Mesenchymal stem cell (in vitro differentiated cells and primary cell): ENCODE results near the gene MCIDAS.
A peak's percentile ranks its signal among the peaks of the same experiment; 100 is the strongest.

Experiments used
- DNase-seq: peaks from one replicate; pipeline ENCODE4 v3.0.0-alpha.2; 2013
- H2AFZ ChIP-seq: one replicate; pipeline ENCODE4 v1.6.1; 2013; ENCODE audit warnings: low read depth, mild to moderate bottlenecking, control low read depth, inconsistent platforms, low read length, moderate library complexity
- H2AK5ac ChIP-seq: 2 replicates; pipeline ENCODE4 v1.6.1; 2013; ENCODE audit warnings: low read length, moderate library complexity, mild to moderate bottlenecking, inconsistent platforms; ENCODE audit not compliant: severe bottlenecking
- H2BK120ac ChIP-seq: one replicate; pipeline ENCODE4 v1.6.1; 2013; ENCODE audit warnings: low read depth, mild to moderate bottlenecking, inconsistent platforms, low read length, moderate library complexity
- H2BK12ac ChIP-seq, 2 experiments: one replicate each; pipeline ENCODE4 v1.6.1; 2013; ENCODE audit warnings: inconsistent platforms in 2 of 2, low read length in 2 of 2, mild to moderate bottlenecking in 2 of 2, moderate library complexity in 2 of 2, control low read depth in 1 of 2
- H2BK15ac ChIP-seq: one replicate; pipeline ENCODE4 v1.6.1; 2013; ENCODE audit warnings: mild to moderate bottlenecking, low read depth, inconsistent platforms; ENCODE audit not compliant: poor library complexity, severe bottlenecking
- H2BK5ac ChIP-seq: 2 replicates; pipeline ENCODE4 v1.6.1; 2013; ENCODE audit warnings: low read depth, mild to moderate bottlenecking, low read length, control low read depth, inconsistent platforms; ENCODE audit not compliant: poor library complexity, severe bottlenecking
- H3K14ac ChIP-seq, 2 experiments: one replicate each; pipeline ENCODE4 v1.6.1; 2013; ENCODE audit warnings: inconsistent platforms in 2 of 2, low read length in 2 of 2, control low read depth in 1 of 2, mild to moderate bottlenecking in 1 of 2, moderate library complexity in 1 of 2
- H3K18ac ChIP-seq, 2 experiments: one replicate each; pipeline ENCODE4 v1.6.1; 2013; ENCODE audit warnings: inconsistent platforms in 2 of 2, low read length in 2 of 2, control low read depth in 1 of 2, low read depth in 1 of 2, mild to moderate bottlenecking in 1 of 2
- H3K23ac ChIP-seq, 2 experiments: one replicate each; pipeline ENCODE4 v1.6.1; 2013; ENCODE audit warnings: inconsistent platforms in 2 of 2, low read length in 2 of 2, mild to moderate bottlenecking in 2 of 2, moderate library complexity in 2 of 2, control low read depth in 1 of 2
- H3K27ac ChIP-seq: 2 replicates; pipeline ENCODE4 v1.5.1; 2013; ENCODE audit warnings: mild to moderate bottlenecking, moderate library complexity, low read length, control low read depth, inconsistent platforms; ENCODE audit not compliant: poor library complexity, severe bottlenecking
- H3K27me3 ChIP-seq, 2 experiments: 2 replicates each; pipeline versions ENCODE4 v1.6.1 to v1.7.0; 2013; ENCODE audit warnings: low read length in 2 of 2, mild to moderate bottlenecking in 2 of 2, moderate library complexity in 2 of 2, control low read depth in 1 of 2, inconsistent platforms in 1 of 2; ENCODE audit not compliant: control insufficient read depth in 1 of 2, insufficient read depth in 1 of 2
- H3K36me3 ChIP-seq, 2 experiments: 2 replicates each; pipeline versions ENCODE4 v1.6.1 to v1.7.0; 2013; ENCODE audit warnings: low read length in 2 of 2, control low read depth in 1 of 2, inconsistent platforms in 1 of 2, low read depth in 1 of 2, mild to moderate bottlenecking in 1 of 2; ENCODE audit not compliant: insufficient read depth in 2 of 2, control insufficient read depth in 1 of 2
- H3K4ac ChIP-seq, 2 experiments: one replicate each; pipeline ENCODE4 v1.6.1; 2013; ENCODE audit warnings: inconsistent platforms in 2 of 2, low read length in 2 of 2, mild to moderate bottlenecking in 2 of 2, moderate library complexity in 2 of 2, control low read depth in 1 of 2, low read depth in 1 of 2
- H3K4me1 ChIP-seq: 2 replicates; pipeline ENCODE4 v1.6.1; 2013; ENCODE audit warnings: low read depth, low read length, control low read depth; ENCODE audit not compliant: control insufficient read depth, insufficient read depth
- H3K4me2 ChIP-seq: 2 replicates; pipeline ENCODE4 v1.6.1; 2013; ENCODE audit warnings: low read length, mild to moderate bottlenecking, inconsistent platforms; ENCODE audit not compliant: poor library complexity, severe bottlenecking
- H3K4me3 ChIP-seq, 2 experiments: 2 replicates each; pipeline versions ENCODE4 v1.5.1 to v1.7.0; 2013; ENCODE audit warnings: low read length in 2 of 2, mild to moderate bottlenecking in 2 of 2, control low read depth in 1 of 2, low read depth in 1 of 2; ENCODE audit not compliant: insufficient read depth in 1 of 2
- H3K79me1 ChIP-seq: replicated peaks from 2 replicates; pipeline ENCODE4 v1.6.1; 2013; ENCODE audit warnings: mild to moderate bottlenecking, control low read depth, low read length, inconsistent platforms; ENCODE audit not compliant: poor library complexity, severe bottlenecking
- H3K9ac ChIP-seq: 2 replicates; pipeline ENCODE4 v1.7.0; 2013; ENCODE audit warnings: mild to moderate bottlenecking, low read length, moderate library complexity
- H3K9me3 ChIP-seq: 2 replicates; pipeline ENCODE4 v1.7.0; 2013; ENCODE audit warnings: mild to moderate bottlenecking, low read length; ENCODE audit not compliant: control insufficient read depth
- H4K8ac ChIP-seq: one replicate; pipeline ENCODE4 v1.6.1; 2013; ENCODE audit warnings: inconsistent platforms, mild to moderate bottlenecking, low read length, moderate library complexity
- H4K91ac ChIP-seq: one replicate; pipeline ENCODE4 v1.6.1; 2013; ENCODE audit warnings: mild to moderate bottlenecking, low read length, inconsistent platforms
- WGBS: methylation state at CpG from one replicate; pipeline ENCODE4 v1.1.7; 2013; ENCODE audit warnings: mixed read lengths; 5-methylcytosine and 5-hydroxymethylcytosine counted together

The MCIDAS gene

GRCh38 chr5:55222092-55222984, 4.8 kb downstream of the MCIDAS start:
- Histone ChIP-seq H2BK120ac (no peak overlapping the region), H2BK12ac (no peak overlapping the region), H3K18ac (no peak overlapping the region), H3K9me3 (no peaks in the 10 kb centered on the region), H3K4me1 (peaks cover 26% of the 10 kb centered on the region), H3K79me1 (no peaks in the 10 kb centered on the region), H3K23ac (no peak overlapping the region), H2AK5ac (no peak overlapping the region), H3K4me2 (no peak overlapping the region), H3K4ac (no peak overlapping the region), H4K91ac (no peak overlapping the region), H4K8ac (no peak overlapping the region), H2AFZ (no peak overlapping the region), H2BK15ac (no peak overlapping the region), H3K4me3 (no peak overlapping the region), H3K27ac (no peak overlapping the region), H3K36me3 (peaks cover 0 to 3% of the 10 kb centered on the region in 2 experiments), H3K9ac (no peak overlapping the region), H3K14ac (no peak overlapping the region), H2BK5ac (no peak overlapping the region), H3K27me3 (peaks cover 85 to 98% of the 10 kb centered on the region in 2 experiments)
- 17% methylated on average over 30 of the region's 30 CpGs for whole genome bisulfite sequencing
- DNase-seq: peak; percentile 16

DNA sequence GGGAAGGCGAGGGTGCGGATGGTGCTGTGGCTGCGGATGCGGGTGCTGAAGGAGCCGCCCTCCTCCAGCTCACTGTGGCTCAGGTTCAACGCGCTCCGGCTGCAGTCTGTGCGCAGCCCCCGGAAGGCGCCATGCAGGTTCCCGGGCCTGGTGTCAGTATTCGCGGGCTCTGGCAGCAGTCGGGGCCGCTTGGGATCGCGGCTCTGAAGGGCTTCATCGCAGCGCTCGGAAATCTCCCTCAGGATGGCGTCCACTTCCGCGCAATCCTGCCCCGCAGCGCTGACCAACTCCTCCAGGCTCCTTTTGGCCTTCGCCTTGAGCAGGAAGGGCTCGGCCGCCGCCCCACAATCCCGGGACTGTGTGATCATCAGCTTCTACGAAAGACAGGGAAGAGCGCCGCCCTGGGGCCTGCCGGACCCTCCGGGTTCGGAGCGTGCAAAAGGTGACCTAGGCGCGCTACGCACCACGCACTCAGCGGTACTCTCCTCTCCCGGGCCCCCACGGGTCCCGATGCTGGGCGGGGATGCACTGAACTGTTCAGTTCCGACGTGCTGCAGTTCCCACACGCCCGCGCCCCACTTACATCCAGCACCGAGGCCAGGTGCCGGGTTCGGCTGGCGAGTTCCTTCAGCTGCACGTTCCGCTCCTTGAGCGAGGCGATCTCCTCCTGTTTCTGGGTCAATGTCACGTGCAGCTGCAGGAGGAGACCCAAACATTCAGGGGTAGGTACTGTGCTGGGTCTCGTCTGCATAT, 6.5 kb downstream of the MCIDAS start:
- H3K27me3 ChIP-seq: peaks cover 76 to 86% of the 10 kb centered on the region in 2 experiments
- peak overlapping the region in 1 of 2 experiments; percentile 23 for H3K18ac ChIP-seq
- H4K91ac ChIP-seq: no peak overlapping the region
- H3K79me1 ChIP-seq: no peaks in the 10 kb centered on the region
- 2% methylated on average over 62 of the region's 62 CpGs for WGBS
- H3K27ac ChIP-seq: no peak overlapping the region
- H3K36me3 ChIP-seq: peaks cover 0 to 3% of the 10 kb centered on the region in 2 experiments
- peak; percentile 22 for DNase-seq
- peaks cover 15% of the 10 kb centered on the region for H3K4me1 ChIP-seq
- H3K23ac ChIP-seq: peak overlapping the region in 1 of 2 experiments; percentile 96
- H2BK15ac ChIP-seq: peak overlapping the region; percentile 63
- no peak overlapping the region for H3K4ac ChIP-seq
- H3K9ac ChIP-seq: peak overlapping the region; percentile 29
- H4K8ac ChIP-seq: peak overlapping the region; percentile 60
- H2BK120ac ChIP-seq: no peak overlapping the region
- peak overlapping the region; percentile 68 for H2AFZ ChIP-seq
- H2BK5ac ChIP-seq: no peak overlapping the region
- peak overlapping the region in 1 of 2 experiments; percentile 71 for H3K14ac ChIP-seq
- no peak overlapping the region for H2BK12ac ChIP-seq
- H3K9me3 ChIP-seq: no peaks in the 10 kb centered on the region
- H3K4me3 ChIP-seq: peak overlapping the region; percentile 40 to 63
- peak overlapping the region; percentile 97 for H3K4me2 ChIP-seq
- H2AK5ac ChIP-seq: no peak overlapping the region

GRCh38 chr5:55219770-55220169, 7.3 kb downstream of the MCIDAS start:
- Histone ChIP-seq H3K4me1 (peaks cover 15% of the 10 kb centered on the region), H3K14ac (no peak overlapping the region), H2AFZ (no peak overlapping the region), H3K27me3 (peaks cover 67 to 77% of the 10 kb centered on the region in 2 experiments), H3K27ac (no peak overlapping the region), H3K79me1 (no peaks in the 10 kb centered on the region), H3K4me3 (no peak overlapping the region), H3K4ac (no peak overlapping the region), H3K18ac (no peak overlapping the region), H3K36me3 (peaks cover 0 to 3% of the 10 kb centered on the region in 2 experiments), H4K8ac (no peak overlapping the region), H4K91ac (no peak overlapping the region), H3K23ac (no peak overlapping the region), H2BK5ac (no peak overlapping the region), H3K4me2 (no peak overlapping the region), H2BK15ac (no peak overlapping the region), H3K9me3 (no peaks in the 10 kb centered on the region), H2AK5ac (no peak overlapping the region), H3K9ac (no peak overlapping the region), H2BK12ac (no peak overlapping the region), H2BK120ac (no peak overlapping the region)
- no CpG with 5 or more reads among the region's 3 CpGs for WGBS
- DNase-seq: no peak

DNA sequence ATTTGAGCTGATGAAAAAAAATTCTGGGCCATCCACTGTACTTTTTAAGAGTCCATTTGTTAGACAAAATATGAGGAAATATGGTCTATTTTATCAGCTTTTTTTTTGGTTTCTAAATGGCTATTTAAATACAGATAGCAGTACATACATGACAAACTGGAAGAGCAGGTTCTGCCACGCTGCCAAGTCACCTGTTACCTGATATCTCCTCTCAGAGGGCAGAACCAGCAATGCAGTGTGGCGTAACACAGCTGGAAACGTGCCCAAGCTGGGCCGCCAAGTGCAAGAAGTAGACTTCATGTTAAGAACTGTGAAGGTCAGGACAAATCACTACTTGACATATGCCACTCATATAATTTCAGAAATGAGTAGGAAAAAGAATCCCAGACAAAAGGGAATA, 8.1 kb downstream of the MCIDAS start:
- no peak overlapping the region for H2BK120ac ChIP-seq
- H3K27me3 ChIP-seq: peaks cover 59 to 74% of the 10 kb centered on the region in 2 experiments
- no peak overlapping the region for H2AFZ ChIP-seq
- no peak overlapping the region for H3K23ac ChIP-seq
- no peak overlapping the region for H3K9ac ChIP-seq
- no peak overlapping the region for H3K14ac ChIP-seq
- no peak overlapping the region for H2BK15ac ChIP-seq
- H3K27ac ChIP-seq: no peak overlapping the region
- no peak overlapping the region for H2AK5ac ChIP-seq
- peaks cover 15% of the 10 kb centered on the region for H3K4me1 ChIP-seq
- H2BK12ac ChIP-seq: no peak overlapping the region
- H3K4ac ChIP-seq: no peak overlapping the region
- H3K79me1 ChIP-seq: no peaks in the 10 kb centered on the region
- 49% methylated on average over 3 of the region's 4 CpGs for WGBS
- H3K36me3 ChIP-seq: peaks cover 0 to 3% of the 10 kb centered on the region in 2 experiments
- no peaks in the 10 kb centered on the region for H3K9me3 ChIP-seq
- H3K4me2 ChIP-seq: no peak overlapping the region
- no peak for DNase-seq
- H4K91ac ChIP-seq: no peak overlapping the region
- no peak overlapping the region for H3K4me3 ChIP-seq
- H4K8ac ChIP-seq: no peak overlapping the region
- H2BK5ac ChIP-seq: no peak overlapping the region
- no peak overlapping the region for H3K18ac ChIP-seq
